ENCODE data around the gene NDUFAF3. TPM values are rescaled to one million over a fixed set of nuclear protein-coding genes. Genes with fewer than 3 reads are reported as not detected.

NDUFAF3 gene
- total and polyA plus RNA-seq, 2 donors (not counting 1 experiment from before 2014, with no cell fraction given), result 57.3 to 113 TPM

DNA sequence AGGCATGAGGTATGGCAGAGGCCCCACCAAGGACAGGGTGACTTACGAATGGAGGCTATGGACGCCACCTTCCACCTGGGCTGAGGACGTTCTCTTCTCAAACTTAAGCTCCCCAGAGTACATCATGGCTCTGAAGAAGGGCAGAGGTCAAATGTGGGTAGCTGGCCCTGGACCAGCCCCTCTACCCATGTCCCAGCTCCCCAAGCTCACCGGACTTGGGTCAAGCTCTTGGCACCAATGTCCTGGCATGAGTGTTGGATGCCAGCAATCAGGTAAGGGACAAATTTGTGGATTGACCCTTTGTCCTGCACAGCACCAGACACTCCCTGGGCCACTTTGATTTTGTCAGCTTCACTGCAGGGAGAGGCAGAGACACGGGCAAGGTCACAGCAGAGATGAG lies 2.5 kb downstream of the NDUFAF3 start:
- no peak overlapping the region for H3K27ac ChIP-seq (ENCODE audit: insufficient read depth, low read length)
- DNase-seq (ENCODE audit: low read depth in 2 of 2), result no peak
- H3K4me3 ChIP-seq (replicated peaks in 1 of 4; ENCODE audit: control extremely low read depth in 1 of 4, insufficient read depth in 1 of 4, low read depth in 3 of 4, low read length in 4 of 4), result no peak overlapping the region
- H3K36me3 ChIP-seq (ENCODE audit: control insufficient read depth, insufficient read depth, low read length), result peaks cover 32% of the 10 kb centered on the region
- TF ChIP-seq, protein P1, sequence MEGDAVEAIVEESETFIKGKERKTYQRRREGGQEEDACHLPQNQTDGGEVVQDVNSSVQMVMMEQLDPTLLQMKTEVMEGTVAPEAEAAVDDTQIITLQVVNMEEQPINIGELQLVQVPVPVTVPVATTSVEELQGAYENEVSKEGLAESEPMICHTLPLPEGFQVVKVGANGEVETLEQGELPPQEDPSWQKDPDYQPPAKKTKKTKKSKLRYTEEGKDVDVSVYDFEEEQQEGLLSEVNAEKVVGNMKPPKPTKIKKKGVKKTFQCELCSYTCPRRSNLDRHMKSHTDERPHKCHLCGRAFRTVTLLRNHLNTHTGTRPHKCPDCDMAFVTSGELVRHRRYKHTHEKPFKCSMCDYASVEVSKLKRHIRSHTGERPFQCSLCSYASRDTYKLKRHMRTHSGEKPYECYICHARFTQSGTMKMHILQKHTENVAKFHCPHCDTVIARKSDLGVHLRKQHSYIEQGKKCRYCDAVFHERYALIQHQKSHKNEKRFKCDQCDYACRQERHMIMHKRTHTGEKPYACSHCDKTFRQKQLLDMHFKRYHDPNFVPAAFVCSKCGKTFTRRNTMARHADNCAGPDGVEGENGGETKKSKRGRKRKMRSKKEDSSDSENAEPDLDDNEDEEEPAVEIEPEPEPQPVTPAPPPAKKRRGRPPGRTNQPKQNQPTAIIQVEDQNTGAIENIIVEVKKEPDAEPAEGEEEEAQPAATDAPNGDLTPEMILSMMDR (conservative IDR thresholded peaks at IDR 0.05 in 1 of 2, IDR thresholded peaks at IDR 0.05 in 1 of 2; ENCODE audit: low read depth in 1 of 2, low read length in 2 of 2), result no peak
- no peak for TF ChIP-seq EZH2 (IDR thresholded peaks at IDR 0.05; ENCODE audit: low read length, missing control alignments)
- H3K4me2 ChIP-seq (ENCODE audit: extremely low read depth, insufficient read depth, low read length), result no peak overlapping the region
- no peaks in the 10 kb centered on the region for H3K27me3 ChIP-seq (ENCODE audit: control insufficient read depth, insufficient read depth, low read length)
- H3K9me3 ChIP-seq (ENCODE audit: control insufficient read depth, insufficient read depth, low read depth, low read length), result no peaks in the 10 kb centered on the region
- H4K20me1 ChIP-seq (ENCODE audit: control insufficient read depth, extremely low read depth, insufficient read depth, low read length), result no peaks in the 10 kb centered on the region
- peaks cover 62% of the 10 kb centered on the region for H3K79me2 ChIP-seq (ENCODE audit: control insufficient read depth, insufficient read depth, low read length)
- no peak overlapping the region for H3K9ac ChIP-seq (ENCODE audit: insufficient read depth, low read length)
- H3K4me1 ChIP-seq (ENCODE audit: control insufficient read depth, extremely low read depth, insufficient read depth, low read length), result peaks cover 14% of the 10 kb centered on the region
- H2AFZ ChIP-seq (ENCODE audit: low read length), result no peak overlapping the region

DNA sequence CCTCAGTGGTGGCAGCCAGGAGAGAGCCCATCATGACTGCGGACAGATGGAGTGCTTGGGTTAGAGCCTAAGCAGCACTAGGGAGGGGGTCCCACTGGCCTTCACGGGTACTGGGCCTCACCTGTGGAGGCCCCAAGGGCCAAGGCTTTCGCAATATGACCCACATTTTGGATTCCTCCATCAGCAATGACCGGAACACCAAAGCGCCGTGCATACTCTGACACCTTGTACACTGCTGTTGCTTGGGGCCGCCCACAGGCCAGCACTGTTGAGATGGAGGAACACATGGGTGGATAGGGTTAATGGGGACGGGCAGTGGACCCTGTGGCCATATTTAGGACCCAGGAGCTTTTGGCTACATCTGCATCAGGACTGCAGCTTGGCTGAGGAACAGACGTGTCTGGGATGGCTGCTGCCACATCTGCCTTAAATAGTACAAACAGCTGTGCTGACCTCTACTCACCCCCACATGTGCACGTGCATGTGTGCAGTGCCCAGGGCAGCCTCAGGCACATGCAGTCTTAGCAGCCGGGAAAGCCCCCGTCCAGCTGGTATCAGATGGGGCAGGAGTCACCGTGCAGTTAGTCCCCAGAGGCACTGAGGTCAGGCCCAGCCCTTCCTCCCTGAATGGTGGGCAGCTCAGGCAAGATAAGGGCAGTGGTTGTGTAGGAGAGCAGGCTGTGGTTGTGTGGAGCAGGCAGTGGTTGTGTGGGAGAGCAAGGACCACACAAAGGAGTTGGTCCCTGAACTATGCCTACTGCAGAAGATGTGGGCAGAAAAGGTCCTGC lies 3.3 kb downstream of the NDUFAF3 start:
- Histone ChIP-seq H3K27me3 (ENCODE audit: control insufficient read depth, insufficient read depth, low read length) (no peaks in the 10 kb centered on the region), H3K4me2 (ENCODE audit: extremely low read depth, insufficient read depth, low read length) (no peak overlapping the region), H4K20me1 (ENCODE audit: control insufficient read depth, extremely low read depth, insufficient read depth, low read length) (no peaks in the 10 kb centered on the region), H3K9ac (ENCODE audit: insufficient read depth, low read length) (no peak overlapping the region), H2AFZ (ENCODE audit: low read length) (no peak overlapping the region), H3K36me3 (ENCODE audit: control insufficient read depth, insufficient read depth, low read length) (peaks cover 32% of the 10 kb centered on the region), H3K9me3 (ENCODE audit: control insufficient read depth, insufficient read depth, low read depth, low read length) (no peaks in the 10 kb centered on the region), H3K4me3 (replicated peaks in 1 of 4; ENCODE audit: control extremely low read depth in 1 of 4, insufficient read depth in 1 of 4, low read depth in 3 of 4, low read length in 4 of 4) (no peak overlapping the region), H3K27ac (ENCODE audit: insufficient read depth, low read length) (no peak overlapping the region), H3K79me2 (ENCODE audit: control insufficient read depth, insufficient read depth, low read length) (peaks cover 55% of the 10 kb centered on the region), H3K4me1 (ENCODE audit: control insufficient read depth, extremely low read depth, insufficient read depth, low read length) (peaks cover 9% of the 10 kb centered on the region)
- no peak for DNase-seq (ENCODE audit: low read depth in 2 of 2)
- TF ChIP-seq, protein P1 (conservative IDR thresholded peaks at IDR 0.05 in 1 of 2, IDR thresholded peaks at IDR 0.05 in 1 of 2; ENCODE audit: low read depth in 1 of 2, low read length in 2 of 2), result no peak
- no peak for TF ChIP-seq EZH2 (IDR thresholded peaks at IDR 0.05; ENCODE audit: low read length, missing control alignments)

- H3K36me3 ChIP-seq (ENCODE audit: control insufficient read depth, insufficient read depth, low read length), result peaks cover 35% of the 10 kb centered on the region
- H3K4me2 ChIP-seq (ENCODE audit: extremely low read depth, insufficient read depth, low read length), result no peak overlapping the region
- H2AFZ ChIP-seq (ENCODE audit: low read length), result no peak overlapping the region
- H3K9me3 ChIP-seq (ENCODE audit: control insufficient read depth, insufficient read depth, low read depth, low read length), result no peaks in the 10 kb centered on the region
- H3K4me3 ChIP-seq (replicated peaks in 1 of 4; ENCODE audit: control extremely low read depth in 1 of 4, insufficient read depth in 1 of 4, low read depth in 3 of 4, low read length in 4 of 4), result no peak overlapping the region
- no peaks in the 10 kb centered on the region for H4K20me1 ChIP-seq (ENCODE audit: control insufficient read depth, extremely low read depth, insufficient read depth, low read length)
- peaks cover 9% of the 10 kb centered on the region for H3K4me1 ChIP-seq (ENCODE audit: control insufficient read depth, extremely low read depth, insufficient read depth, low read length)
- peaks cover 49% of the 10 kb centered on the region for H3K79me2 ChIP-seq (ENCODE audit: control insufficient read depth, insufficient read depth, low read length)
- peak overlapping the region; percentile 23 for H3K27ac ChIP-seq (ENCODE audit: insufficient read depth, low read length)
- H3K9ac ChIP-seq (ENCODE audit: insufficient read depth, low read length), result no peak overlapping the region
- H3K27me3 ChIP-seq (ENCODE audit: control insufficient read depth, insufficient read depth, low read length), result no peaks in the 10 kb centered on the region
- no peak for DNase-seq (ENCODE audit: low read depth in 2 of 2)
- TF ChIP-seq, protein P1 (conservative IDR thresholded peaks at IDR 0.05 in 1 of 2, IDR thresholded peaks at IDR 0.05 in 1 of 2; ENCODE audit: low read depth in 1 of 2, low read length in 2 of 2), result no peak
- TF ChIP-seq EZH2 (IDR thresholded peaks at IDR 0.05; ENCODE audit: low read length, missing control alignments), result no peak
Observed at GRCh38 chr3:49025793-49026520, 4.0 kb downstream of the NDUFAF3 start.
